Measurements from ENCODE around the gene PLEKHM3.

The PLEKHM3 gene

DNA sequence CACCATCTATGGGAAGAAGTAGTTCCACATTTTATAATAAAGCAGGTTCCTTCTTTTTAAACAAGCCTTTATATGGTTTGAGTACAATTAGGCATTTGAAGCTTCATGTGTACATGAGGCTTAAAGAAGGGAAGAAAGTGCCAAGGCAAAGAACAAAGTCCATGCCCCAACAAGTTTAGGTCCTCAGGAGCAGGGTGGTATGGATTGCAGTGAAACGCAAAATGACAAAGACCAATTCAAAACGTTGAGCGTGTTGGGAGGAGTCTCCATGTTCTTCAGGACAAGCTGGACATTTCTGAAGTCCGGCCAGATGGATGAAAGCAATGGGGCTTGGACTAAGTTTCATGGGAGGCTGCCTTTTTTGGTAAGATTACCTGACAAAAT lies 176.8 kb downstream of the PLEKHM3 start:
- no peak for FAIRE-seq

DNA sequence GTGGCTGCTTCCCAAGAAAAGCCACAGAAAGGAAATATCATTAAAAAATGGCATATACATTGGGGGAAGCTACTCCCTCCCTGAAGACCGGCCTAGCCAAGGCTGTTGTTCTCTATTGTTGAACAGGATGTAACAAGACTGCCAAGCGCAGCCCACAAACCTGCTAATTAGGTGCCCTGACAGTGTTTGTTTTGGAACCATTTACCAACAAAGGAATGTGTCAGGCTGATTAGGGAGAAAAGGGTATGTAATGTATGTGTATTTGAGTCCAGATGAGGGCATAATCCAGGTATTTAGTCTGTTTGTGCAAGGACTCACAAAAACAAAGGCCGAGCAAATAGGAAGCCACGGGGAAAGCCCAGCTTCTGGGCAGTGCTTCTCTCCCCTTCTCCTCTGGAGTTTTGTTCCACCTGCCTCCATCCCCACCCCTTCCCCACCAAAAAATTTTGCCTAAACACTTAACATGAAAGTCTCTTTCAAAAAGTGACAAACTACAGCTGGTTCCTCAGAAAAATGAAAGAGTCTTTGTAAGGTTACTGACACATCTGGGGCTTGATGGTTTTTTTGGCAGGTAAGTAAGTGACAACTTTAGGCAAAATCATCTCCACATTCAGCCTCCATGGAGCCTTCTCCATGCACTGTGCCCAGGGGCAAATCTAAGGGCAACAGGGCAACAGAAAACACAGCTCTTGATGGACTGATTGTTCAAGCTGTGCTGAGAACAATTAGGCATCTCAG lies 177.4 kb downstream of the PLEKHM3 start:
- no peak for FAIRE-seq

DNA sequence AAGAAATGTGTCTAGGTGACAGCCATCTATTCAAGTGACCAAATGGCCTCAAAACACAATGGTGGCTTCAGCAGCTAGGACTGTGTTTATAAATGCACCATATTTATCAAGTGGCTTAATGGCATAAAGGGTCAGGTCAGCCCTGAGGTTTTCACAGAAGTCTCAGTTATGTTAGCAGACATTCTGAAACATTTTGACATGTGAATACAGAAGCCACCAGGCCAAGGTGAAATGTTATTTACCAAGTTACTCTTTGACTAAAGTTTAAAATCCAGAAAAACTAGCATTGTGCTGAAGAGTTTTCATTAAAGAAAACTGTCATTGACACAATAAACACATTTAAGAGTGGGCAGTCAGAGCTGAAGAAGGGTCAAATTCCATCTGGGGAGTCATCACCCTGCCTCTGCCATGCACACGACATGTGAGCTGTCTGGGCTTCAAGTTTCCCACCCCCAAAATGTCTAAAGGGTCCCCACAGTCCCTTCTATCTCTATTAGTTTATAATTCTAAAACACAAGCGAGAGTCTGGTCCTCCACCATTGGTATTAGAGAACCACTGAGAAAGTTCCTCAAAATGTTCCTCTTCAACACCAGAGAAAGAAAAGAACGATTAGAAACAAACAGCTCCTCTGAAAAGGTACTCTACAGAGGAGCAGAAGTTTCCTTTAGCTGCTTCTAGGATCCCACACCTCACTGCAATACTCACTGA lies 178.1 kb downstream of the PLEKHM3 start:
- no peak for FAIRE-seq

DNA sequence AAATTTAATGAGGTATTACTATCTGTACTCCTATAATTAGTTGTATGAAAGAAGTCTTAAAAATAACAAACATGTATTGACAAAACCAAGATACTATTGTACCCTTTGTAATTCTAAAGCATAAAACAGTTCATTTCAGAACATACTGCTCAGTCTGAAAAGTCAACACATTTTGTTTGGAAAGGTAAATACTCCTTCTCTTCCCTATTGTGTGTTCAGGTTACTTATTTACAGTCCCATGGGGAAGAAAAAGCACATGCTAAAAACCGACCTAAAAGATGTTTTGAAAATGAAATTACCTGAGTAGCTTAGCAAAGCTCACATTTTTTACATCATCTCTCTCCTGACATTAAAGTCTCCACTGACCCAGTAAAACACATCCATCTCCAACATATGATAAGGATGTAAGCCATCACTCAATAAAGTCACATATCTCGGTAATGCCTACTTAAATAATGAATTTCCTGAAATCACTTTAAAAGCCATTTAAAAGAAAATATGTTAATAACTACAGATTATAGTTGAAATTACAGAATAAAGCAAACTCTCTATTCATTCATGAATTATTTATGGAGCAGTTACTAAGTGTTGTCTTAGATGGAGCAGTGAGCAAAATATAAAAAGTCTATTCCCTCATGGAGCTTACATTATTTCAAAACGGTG lies 180.0 kb downstream of the PLEKHM3 start:
- FAIRE-seq, result no peak

DNA sequence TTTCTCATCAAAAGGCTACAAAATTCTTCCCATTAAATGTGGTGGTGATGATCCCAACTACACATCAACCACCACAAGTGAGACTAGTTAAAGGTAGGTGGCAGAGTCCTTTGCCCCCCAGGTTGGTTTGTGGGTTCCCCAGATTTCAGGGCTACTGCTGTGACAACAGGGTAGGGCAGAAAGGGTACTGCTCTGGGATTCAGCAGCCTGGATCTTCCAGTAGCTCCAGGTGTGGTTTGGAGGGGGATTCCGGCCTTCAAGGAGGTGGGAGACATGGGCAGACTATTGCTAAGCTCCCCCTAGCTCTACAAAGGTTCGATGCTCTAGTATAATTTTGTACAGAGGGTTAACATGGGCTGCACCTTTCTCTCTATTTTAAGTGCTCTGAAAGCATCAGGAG lies 180.7 kb downstream of the PLEKHM3 start:
- no peak for FAIRE-seq

DNA sequence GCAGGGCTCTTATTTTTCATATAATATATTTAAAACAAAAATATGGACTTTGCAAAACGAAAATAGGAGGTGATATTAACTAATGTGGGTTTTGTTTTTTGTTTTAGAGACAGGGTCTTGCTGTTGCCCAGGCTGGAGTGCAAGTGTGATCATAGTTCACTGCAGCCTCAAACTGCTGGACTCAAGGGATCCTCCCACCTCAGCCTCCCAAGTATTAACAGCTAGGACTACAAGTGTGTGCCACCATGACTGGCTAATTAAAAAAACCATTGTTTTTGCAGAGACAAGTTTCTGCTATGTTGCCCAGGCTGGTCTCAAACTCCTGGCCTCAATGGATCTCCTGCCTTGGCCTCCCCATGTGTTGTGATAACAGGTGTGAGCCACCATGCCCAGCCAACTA lies 185.2 kb downstream of the PLEKHM3 start:
- FAIRE-seq, result no peak

DNA sequence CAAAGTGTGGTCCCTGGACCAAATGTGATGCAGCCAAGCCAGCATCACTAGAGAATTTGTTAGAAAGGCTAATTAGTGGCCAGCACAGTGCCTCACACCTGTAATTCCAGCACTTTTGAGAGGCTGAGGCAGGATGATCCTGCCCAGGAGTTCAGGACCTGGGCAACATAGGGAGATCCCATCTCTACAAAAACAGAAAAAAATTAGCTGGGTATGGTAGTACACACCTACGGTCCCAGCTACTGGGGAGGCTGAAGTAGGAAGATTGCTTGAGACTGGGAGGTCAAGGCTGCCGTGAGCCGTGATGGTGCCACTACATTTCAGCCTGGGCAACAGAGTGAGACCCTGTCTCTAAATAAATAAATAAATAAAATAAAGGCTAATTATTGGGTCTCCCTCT lies 185.8 kb downstream of the PLEKHM3 start:
- FAIRE-seq, result no peak

DNA sequence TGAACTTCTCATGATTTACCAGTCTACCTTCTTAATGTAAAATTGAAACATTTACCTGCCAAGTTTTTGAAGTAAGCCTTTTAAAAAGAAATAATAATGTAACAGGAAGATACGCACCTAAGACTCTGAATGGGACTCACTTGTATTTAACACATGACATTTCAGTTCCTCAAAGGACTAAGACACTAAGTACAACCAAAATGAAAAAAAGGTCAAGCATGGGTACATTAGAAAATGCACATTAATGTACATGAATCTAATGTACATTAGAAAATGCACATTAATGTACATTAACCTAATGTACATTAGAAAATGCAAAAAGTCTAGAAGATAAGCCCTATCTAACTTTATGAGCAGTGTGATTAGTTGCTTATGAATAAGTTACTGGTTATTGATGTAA lies 186.3 kb downstream of the PLEKHM3 start:
- no peak for FAIRE-seq

DNA sequence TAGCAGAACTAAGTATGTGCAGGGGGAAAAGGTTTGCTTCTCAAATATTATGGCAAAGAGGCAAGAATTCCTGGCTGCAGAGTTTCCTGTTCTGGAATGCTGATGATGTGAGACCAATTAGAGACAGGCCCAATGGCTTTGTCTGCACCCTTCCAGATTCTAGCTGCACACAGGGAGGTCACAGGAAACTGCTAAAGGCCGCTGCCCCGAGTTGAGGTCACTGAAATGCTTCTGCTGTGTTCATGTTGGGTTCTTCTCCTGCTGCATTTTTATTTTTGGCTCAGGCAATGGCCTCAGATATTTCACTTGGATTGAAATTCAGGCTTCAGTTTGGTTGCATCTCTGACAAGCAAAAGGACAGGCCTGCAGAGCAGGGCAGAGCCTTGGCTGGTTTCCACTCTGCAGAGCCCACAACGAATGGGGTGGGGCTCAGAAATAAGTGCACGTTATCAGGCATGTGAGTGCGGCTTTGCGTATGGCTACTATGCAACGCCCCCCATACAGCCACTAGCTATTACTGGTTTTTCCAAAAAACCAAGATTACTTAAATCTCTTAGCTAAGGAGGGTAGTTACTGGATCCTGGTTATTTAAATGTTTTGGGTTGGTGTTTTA lies 188.7 kb downstream of the PLEKHM3 start:
- no peak for FAIRE-seq

DNA sequence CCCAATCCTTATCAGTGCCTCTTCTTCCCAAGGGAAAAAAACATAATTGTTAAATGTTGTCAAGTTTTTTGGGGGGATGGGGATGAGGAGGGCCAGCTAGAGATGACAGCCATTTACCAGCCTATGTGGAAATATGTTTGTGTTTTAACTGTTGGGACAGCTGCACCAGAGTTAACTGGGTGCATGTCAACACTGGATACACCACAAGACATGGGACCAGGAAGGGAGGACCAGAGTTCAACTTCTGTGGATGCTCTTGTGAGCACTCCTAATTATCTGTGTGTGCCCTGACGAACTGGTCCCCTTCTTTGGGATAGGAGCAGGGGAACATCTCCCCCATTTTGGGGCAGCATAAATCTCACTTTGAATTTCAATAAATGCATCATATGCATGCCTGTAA lies 189.5 kb downstream of the PLEKHM3 start:
- no peak for FAIRE-seq

DNA sequence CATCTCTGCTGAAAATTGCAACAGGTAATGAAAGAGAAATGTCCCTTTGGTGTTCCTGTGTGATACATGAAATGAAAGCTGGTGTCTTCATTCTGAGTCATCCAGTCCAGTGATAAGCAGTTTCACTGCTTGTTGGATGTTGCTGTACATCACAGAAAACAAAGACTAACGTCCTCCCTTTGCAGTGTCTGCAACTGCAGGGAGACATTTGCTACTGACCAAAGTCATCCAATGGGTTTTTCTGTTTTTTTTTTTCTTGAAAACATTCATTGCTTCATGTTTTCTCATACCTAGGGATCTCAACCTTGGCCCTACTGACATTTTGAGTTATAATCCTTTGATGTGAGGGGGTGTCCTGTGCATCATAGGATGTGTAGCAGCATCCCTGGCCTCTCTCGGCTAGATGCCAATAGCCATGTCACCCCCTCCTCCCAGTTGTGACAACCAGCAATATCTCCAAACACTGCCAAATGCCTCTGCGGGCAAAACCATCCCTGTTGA lies 192.0 kb downstream of the PLEKHM3 start:
- no peak for FAIRE-seq

DNA sequence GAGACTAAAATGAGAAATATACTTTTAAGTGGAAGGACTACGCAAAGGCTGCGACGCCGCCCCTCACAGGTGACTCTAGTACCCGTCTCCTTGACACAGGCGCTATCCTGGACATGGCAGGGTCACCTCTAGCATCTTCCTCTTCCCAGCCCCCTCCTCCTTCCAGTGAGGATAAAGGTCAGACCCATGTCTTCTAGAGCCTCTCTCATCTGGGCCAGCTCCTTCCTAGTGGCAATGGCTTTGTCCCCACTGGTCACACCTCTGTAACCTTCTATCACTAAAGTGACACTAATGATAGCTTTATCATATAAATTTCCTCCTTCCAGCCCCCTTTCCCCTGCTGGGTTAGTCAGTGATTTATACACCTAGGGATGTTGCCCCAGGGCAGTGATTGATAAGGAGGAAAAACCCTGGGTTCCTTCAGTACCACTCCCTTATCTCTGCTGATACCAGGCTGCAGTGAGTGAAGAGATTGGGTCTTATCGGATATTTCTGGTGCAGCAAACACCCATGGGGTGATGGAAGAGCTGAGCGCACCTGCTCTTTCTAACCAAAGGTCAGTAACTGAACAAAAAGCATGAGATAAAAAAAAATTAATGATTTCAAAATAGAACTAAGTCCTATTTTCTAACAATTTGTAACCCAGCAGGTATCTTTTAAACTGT lies 193.6 kb downstream of the PLEKHM3 start:
- FAIRE-seq, result no peak

DNA sequence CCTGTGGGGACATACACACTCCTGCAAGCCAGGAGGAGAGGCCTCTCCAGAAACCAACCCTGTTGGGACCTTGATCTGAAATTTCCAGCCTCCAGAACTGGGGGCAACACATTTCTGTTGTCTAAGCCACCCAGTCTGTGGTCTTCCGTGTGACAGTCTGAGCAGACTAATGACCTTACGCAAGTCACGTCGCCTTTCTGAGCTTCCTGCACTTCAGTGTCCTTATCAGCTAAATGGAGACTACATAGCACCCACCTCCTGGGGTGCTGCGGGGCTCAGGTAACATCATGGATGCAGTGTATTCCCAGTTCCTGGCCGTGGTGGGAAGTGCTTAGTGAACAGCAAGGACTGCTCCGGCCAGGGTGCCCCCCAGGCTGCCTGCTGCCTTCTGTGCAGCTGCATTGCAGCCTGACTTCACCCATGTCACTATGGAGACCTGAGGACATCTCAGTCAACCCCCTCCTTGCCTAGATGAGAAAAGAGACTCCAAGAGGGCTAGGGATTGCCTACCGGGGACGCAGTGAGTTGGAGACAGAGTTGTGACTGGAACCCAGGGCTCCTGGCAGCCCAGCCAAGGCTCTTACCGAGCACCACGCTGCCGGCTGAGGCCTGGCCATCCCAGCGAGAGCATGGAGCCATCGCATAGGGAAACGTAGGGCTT lies 194.4 kb downstream of the PLEKHM3 start:
- FAIRE-seq, result no peak

DNA sequence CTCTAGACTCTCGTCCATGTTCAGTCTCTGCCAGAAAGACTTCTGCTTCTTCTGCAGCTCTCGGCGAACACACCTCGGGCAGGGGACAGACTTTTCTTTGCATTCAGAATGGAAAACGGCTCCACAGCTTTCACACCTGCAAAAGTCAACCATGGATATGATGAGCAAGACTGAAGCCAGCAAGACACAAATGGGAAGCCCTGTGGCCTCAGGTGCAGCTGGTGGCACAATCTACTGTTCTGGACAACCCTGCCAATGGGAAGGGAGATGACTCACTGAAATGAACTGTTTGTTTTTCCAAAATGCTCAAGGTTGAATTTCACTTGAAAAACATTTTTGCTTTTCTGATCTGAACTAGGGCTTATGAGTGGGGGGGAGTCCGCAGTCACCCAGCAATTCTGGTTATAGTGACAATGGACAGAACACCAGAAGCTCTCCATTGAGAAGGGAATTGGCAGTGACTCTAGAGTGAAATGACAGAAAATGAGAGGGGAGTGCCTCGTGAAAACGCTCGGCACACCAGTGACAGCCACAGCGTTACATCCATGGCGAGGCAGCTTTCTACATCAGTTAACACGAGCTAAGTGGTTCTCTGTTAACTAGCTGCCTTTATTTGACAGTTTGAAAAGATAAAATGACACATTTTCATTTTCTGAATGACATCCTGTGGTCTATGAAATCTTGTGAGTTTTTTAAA lies 196.8 kb downstream of the PLEKHM3 start:
- FAIRE-seq, result no peak

DNA sequence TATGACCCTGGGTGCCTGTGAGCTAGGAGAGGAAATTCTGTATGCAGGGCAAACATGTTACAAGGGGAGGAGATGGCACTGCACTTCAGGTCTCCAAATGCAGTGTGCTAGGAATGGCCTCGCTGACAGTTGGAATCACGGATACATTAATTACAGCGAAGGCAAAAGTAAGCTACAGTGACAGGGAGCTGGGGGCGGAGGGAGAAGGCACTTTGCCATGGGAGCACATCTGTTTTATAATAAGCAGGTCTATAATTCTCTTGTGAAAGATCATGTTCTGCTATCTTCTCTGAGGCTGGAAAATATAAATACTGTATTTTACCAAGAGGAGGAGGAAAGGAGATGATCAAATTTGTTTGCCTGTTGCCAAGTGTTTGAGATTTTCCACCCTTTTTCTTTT lies 199.3 kb downstream of the PLEKHM3 start:
- FAIRE-seq, result no peak

DNA sequence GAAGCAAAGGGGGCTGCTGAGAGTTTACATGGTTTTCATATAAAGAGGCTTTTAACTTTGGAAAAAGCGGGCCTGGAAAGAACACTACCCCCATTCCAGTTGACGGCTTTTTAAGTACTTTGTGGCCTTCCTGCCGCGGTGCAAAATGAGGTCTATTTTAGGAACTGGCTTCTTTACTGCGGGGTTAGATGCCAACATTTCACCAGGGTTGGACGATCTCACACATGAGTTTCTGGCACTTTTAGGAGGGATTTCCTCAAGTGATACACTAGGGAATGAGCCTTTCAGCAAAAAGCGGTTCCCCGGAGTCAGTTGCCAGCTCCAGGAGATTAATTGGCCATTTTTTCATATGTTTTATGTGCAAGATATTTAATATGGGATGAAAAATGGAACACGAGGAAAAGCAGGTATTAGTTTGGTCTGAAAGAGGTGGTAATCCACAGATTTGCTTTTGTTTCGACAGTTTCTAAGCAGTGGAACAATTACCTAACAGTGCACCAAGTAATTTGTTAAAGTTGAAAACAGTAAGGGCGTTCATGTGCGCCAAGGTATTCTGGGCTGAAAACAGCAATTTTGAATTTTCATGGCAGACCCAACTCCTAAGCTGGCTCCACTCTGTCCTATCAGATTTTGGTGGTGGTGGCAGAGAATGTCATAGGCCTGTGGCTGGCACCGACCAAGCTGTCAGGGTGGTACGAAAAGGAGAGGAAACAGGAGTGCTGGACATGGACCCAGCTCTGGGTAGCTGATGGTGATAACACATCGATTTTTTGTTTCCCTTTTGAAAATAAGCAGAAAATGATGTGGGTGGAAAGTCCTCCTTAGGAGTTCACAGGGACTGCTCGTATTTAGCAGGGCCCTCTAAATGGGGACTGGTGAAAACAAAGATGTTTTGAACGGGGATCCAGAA lies 200.0 kb downstream of the PLEKHM3 start:
- FAIRE-seq, result no peak

DNA sequence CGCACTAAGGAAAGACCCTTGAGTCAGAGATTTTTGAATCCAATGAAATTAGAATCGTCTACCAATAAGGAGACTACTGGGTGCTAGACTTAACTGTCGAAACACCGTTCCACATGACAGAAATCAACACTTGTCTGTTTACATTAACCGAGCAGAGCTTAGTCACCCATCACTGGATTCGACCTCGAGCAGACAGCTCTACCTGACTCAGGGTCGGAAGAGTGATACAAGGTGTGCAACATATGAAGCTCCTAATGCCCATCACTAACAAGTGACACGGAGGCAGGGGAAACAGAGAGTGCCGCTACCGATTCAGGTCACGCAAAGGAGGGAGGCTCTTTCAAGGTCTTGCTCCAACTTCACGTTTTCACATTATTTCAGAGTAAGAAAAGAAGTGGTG lies 201.5 kb downstream of the PLEKHM3 start:
- no peak for FAIRE-seq

DNA sequence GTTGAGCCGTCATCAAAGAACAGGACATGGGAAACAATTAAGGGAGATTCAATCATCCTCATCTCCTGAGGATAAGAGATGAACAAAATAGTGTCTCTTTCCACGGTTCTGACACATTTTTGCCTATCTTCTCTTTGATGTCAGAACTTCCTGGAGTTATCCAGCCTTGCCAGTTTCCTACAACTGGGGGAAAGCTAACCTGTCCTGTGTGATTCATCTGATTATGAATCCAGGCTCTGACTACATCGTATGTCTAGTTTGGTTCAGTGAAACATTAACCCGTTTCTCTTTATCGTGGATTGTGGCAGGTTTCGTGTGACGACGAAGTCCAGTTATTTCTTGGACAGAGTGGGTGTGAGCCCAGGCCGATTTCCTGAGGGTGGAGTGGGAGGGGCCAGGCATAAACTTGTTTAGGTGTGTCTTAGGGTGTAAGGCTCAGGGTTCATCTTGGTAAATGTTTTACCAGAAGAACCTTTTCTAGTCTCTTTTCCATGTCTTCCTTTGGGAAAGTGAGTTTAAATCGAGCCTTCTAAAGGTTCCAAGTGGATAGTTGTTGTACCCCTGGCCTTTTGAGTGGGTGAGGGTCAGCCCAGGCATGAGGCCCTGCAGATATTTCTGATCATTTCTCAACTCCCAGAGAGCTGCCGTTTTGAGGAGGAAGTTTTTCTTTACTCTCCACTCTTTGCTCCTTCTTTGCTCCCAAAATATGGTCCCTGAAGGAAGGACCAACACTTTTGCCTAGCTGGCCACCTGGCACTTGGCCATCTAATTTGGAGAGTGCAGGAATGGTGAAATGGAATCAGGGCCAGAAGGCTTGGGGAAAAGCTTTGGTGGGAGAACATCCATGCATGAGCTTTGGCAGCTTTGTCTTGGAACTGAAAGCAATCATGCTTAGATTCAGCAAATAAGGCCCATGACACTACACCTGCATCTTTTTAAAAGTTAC lies 205.2 kb downstream of the PLEKHM3 start:
- no peak for FAIRE-seq

DNA sequence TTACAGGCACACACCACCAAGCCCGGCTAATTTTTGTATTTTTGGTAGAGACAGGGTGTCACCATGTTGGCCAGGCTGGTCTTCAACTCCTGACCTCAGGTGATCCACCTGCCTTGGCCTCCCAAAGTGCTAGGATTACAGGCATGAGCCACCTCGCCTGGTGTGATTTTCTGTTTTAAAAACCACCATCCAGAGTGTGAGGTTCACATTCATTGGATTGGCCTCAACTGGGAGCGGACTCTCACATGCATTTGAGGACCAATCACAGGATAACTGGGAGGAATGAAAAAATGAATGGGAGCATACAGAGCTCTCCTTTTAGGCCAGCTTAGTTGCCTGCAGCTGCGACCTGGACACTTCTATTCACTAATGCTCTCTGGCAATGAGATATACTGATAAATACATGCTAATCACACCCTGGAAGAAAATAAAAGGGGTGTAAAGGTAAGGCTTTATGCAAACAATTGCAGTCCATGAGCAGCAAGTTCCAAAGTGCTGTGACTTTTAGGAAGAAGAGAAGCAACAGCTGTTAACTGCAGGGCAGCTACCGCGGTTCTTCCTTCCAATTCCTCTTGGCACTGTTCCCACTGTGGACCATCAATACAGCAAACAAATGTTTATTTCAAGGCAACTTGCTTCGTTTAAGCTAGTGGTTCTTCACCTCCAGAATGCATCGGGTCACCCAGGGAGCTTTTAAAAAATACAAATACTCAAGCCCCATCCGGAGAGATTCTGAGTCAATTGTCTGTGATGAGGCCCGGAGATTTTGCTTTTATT lies 206.1 kb downstream of the PLEKHM3 start:
- FAIRE-seq, result no peak

Data from A204.1 (cell line).